ENCODE measurements around the gene TACC2. TPM values are rescaled to one million over a fixed set of nuclear protein-coding genes. Genes with fewer than 3 reads are reported as not detected.

TACC2 gene
- total and polyA plus RNA-seq, 9 of the 15 experiments (the other 6 are each of a cell fraction or from before 2014, with no cell fraction given), result under 0.01 to 0.35 (median 0.03) TPM; not detected in 6

GRCh38 chr10:122257041-122257440 lies 268.1 kb downstream of the TACC2 start:
- H2AFZ ChIP-seq (ENCODE audit: low read depth, low read length), result no peak overlapping the region
- no peak overlapping the region for H3K27ac ChIP-seq (ENCODE audit: extremely low read depth, low read depth, low read length)
- DNase-seq (ENCODE audit: extremely low read depth in 1 of 4, low spot score in 3 of 4) (no peak), ATAC-seq (no peak), FAIRE-seq (no peak)
- POLR2A ChIA-PET, result interaction anchor here (1.2 kb wide), 1 partner anchor 84 kb away, joined by 3 read pairs; no protein-coding TSS in a partner anchor
- in situ Hi-C loops (cut with MboI), result no loop called here
- H3K9me1 ChIP-seq (ENCODE audit: control insufficient read depth, insufficient read depth, low read length), result no peaks in the 10 kb centered on the region
- H3K9me3 ChIP-seq (replicated peaks; ENCODE audit: control insufficient read depth, insufficient read depth, low read depth, low read length), result no peaks in the 10 kb centered on the region
- H3K79me2 ChIP-seq (ENCODE audit: control insufficient read depth, insufficient read depth, low read length), result no peaks in the 10 kb centered on the region
- H3K4me3 ChIP-seq, result no peak overlapping the region
- H3K4me2 ChIP-seq (ENCODE audit: insufficient read depth, low read length), result no peak overlapping the region
- H3K4me1 ChIP-seq (replicated peaks in 1 of 2; ENCODE audit: control insufficient read depth in 2 of 2, insufficient read depth in 2 of 2, low read length in 2 of 2), result no peaks in the 10 kb centered on the region
- BruUV-seq (replicated peaks), result no TSS peak
- no peak overlapping the region for H3K9ac ChIP-seq (ENCODE audit: insufficient read depth in 1 of 2, low read depth in 2 of 2, low read length in 2 of 2)
- CTCF ChIA-PET (ENCODE audit: low intra/inter-chr PET ratio), result no interaction called here
- intact Hi-C loops (cut with micrococcal nuclease), result no loop called here
- H4K20me1 ChIP-seq (replicated peaks; ENCODE audit: control insufficient read depth, insufficient read depth, low read length), result no peaks in the 10 kb centered on the region
- WGBS (ENCODE audit: insufficient coverage, low coverage, missing lambda C conversion rate), result 0% methylated on average over 3 of the region's 3 CpGs
- no peaks in the 10 kb centered on the region for H3K36me3 ChIP-seq (ENCODE audit: control insufficient read depth, insufficient read depth, low read length)
- H3K27me3 ChIP-seq (ENCODE audit: control insufficient read depth in 2 of 2, insufficient read depth in 2 of 2, low read length in 2 of 2), result no peaks in the 10 kb centered on the region; a peak in 1 of 5 replicates
- TF ChIP-seq PML (IDR thresholded peaks at IDR 0.05; ENCODE audit: low read length) (no peak), ZNF133 (CRISPR knock-in tag; IDR thresholded peaks at IDR 0.05) (no peak), MLLT1 (IDR thresholded peaks at IDR 0.05) (no peak), ILF3 (IDR thresholded peaks at IDR 0.05; ENCODE audit: borderline replicate concordance) (no peak), TFE3 (CRISPR knock-in tag; IDR thresholded peaks at IDR 0.05) (no peak), BHLHE40 (IDR thresholded peaks at IDR 0.05; ENCODE audit: low read length) (no peak), KLF16 (IDR thresholded peaks at IDR 0.05) (no peak), CAMTA2 (CRISPR knock-in tag; conservative IDR thresholded peaks at IDR 0.05) (no peak), ARHGAP35 (IDR thresholded peaks at IDR 0.05; ENCODE audit: partially characterized antibody) (no peak), PKNOX1 (IDR thresholded peaks at IDR 0.05) (no peak), KDM5B (IDR thresholded peaks at IDR 0.05; ENCODE audit: insufficient replicate concordance, low read depth, low read length) (no peak), HES1 (IDR thresholded peaks at IDR 0.05; ENCODE audit: low read depth) (no peak), KAT8 (IDR thresholded peaks at IDR 0.05; ENCODE audit: low read depth) (no peak), FOXP1 (CRISPR knock-in tag; IDR thresholded peaks at IDR 0.05) (no peak), RBFOX2 (IDR thresholded peaks at IDR 0.05; ENCODE audit: low read depth, low read length) (no peak), CTCFL (IDR thresholded peaks at IDR 0.05; ENCODE audit: borderline replicate concordance, insufficient read depth, low read depth, low read length, poor library complexity, severe bottlenecking) (no peak), TAF1 (IDR thresholded peaks at IDR 0.05; ENCODE audit: control insufficient read depth, extremely low read depth, insufficient read depth, low read length, severe bottlenecking) (no peak)
